ENCODE results near the gene NXNL1. TPM values are rescaled to one million over a fixed set of nuclear protein-coding genes. Genes with fewer than 3 reads are reported as not detected.

NXNL1 gene
- total and polyA plus RNA-seq, 4 donors, result not detected

GRCh38 chr19:17506745-17507144 lies 46.0 kb upstream of the NXNL1 start:
- no peak for TF ChIP-seq CTCF (IDR thresholded peaks at IDR 0.05; ENCODE audit: low read depth, low read length, missing input control)
- TF ChIP-seq MAX (IDR thresholded peaks at IDR 0.05), result no peak
- TF ChIP-seq GABPA (IDR thresholded peaks at IDR 0.05 in 1 of 2, conservative IDR thresholded peaks at IDR 0.05 in 1 of 2), result no peak
- no peak overlapping the region for H3K27ac ChIP-seq (ENCODE audit: low read depth in 1 of 2, low read length in 2 of 2)
- H3K4me1 ChIP-seq (ENCODE audit: control insufficient read depth in 4 of 4, insufficient read depth in 4 of 4, low read length in 3 of 4), result peaks cover 4 to 10% (median 9%) of the 10 kb centered on the region in 4 donors
- H3K4me3 ChIP-seq (ENCODE audit: low read depth in 1 of 3, low read length in 3 of 3), result no peak overlapping the region
- no peaks in the 10 kb centered on the region for H3K36me3 ChIP-seq (ENCODE audit: control insufficient read depth in 4 of 4, insufficient read depth in 3 of 4, low read depth in 1 of 4, low read length in 3 of 4)
- H3K9me3 ChIP-seq (ENCODE audit: control insufficient read depth in 4 of 4, low read length in 3 of 4), result no peaks in the 10 kb centered on the region
- no peak overlapping the region for H3K9ac ChIP-seq (ENCODE audit: low read depth in 1 of 2, low read length in 2 of 2)
- DNase-seq (ENCODE audit: low spot score), result no peak
- no peaks in the 10 kb centered on the region for H3K27me3 ChIP-seq (ENCODE audit: control insufficient read depth in 4 of 4, insufficient read depth in 4 of 4, low read length in 3 of 4)
- WGBS, result 89% methylated on average over 9 of the region's 9 CpGs

GRCh38 chr19:17505223-17505622 lies 44.5 kb upstream of the NXNL1 start:
- Histone ChIP-seq H3K9me3 (ENCODE audit: control insufficient read depth in 4 of 4, low read length in 3 of 4) (no peaks in the 10 kb centered on the region), H3K36me3 (ENCODE audit: control insufficient read depth in 4 of 4, insufficient read depth in 3 of 4, low read depth in 1 of 4, low read length in 3 of 4) (peaks cover 0 to 6% (median 0%) of the 10 kb centered on the region in 4 donors), H3K27ac (ENCODE audit: low read depth in 1 of 2, low read length in 2 of 2) (no peak overlapping the region), H3K9ac (ENCODE audit: low read depth in 1 of 2, low read length in 2 of 2) (no peak overlapping the region), H3K4me3 (ENCODE audit: low read depth in 1 of 3, low read length in 3 of 3) (no peak overlapping the region), H3K27me3 (ENCODE audit: control insufficient read depth in 4 of 4, insufficient read depth in 4 of 4, low read length in 3 of 4) (no peaks in the 10 kb centered on the region), H3K4me1 (ENCODE audit: control insufficient read depth in 4 of 4, insufficient read depth in 4 of 4, low read length in 3 of 4) (peaks cover 0 to 4% (median 2%) of the 10 kb centered on the region in 4 donors)
- no peak for DNase-seq (ENCODE audit: low spot score)
- 88% methylated on average over 10 of the region's 10 CpGs for WGBS
- TF ChIP-seq SP1 (IDR thresholded peaks at IDR 0.05) (no peak), RAD21 (IDR thresholded peaks at IDR 0.05) (no peak), YY1 (IDR thresholded peaks at IDR 0.05) (no peak), FOXA1 (IDR thresholded peaks at IDR 0.05) (no peak), CTCF (IDR thresholded peaks at IDR 0.05; ENCODE audit: low read depth, low read length, missing input control) (no peak), HNF4A (conservative IDR thresholded peaks at IDR 0.05) (no peak), MAX (IDR thresholded peaks at IDR 0.05) (no peak), NR2F2 (IDR thresholded peaks at IDR 0.05) (no peak), FOXA2 (IDR thresholded peaks at IDR 0.05) (no peak), GABPA (IDR thresholded peaks at IDR 0.05 in 1 of 2, conservative IDR thresholded peaks at IDR 0.05 in 1 of 2) (no peak), TAF1 (conservative IDR thresholded peaks at IDR 0.05) (no peak), EGR1 (IDR thresholded peaks at IDR 0.05; ENCODE audit: low read depth in 2 of 2) (no peak)

GRCh38 chr19:17504456-17504855 lies 43.7 kb upstream of the NXNL1 start:
- Histone ChIP-seq H3K27ac (ENCODE audit: low read depth in 1 of 2, low read length in 2 of 2) (no peak overlapping the region), H3K9ac (ENCODE audit: low read depth in 1 of 2, low read length in 2 of 2) (no peak overlapping the region), H3K27me3 (ENCODE audit: control insufficient read depth in 4 of 4, insufficient read depth in 4 of 4, low read length in 3 of 4) (no peaks in the 10 kb centered on the region), H3K36me3 (ENCODE audit: control insufficient read depth in 4 of 4, insufficient read depth in 3 of 4, low read depth in 1 of 4, low read length in 3 of 4) (peaks cover 0 to 6% (median 0%) of the 10 kb centered on the region in 4 donors), H3K9me3 (ENCODE audit: control insufficient read depth in 4 of 4, low read length in 3 of 4) (no peaks in the 10 kb centered on the region), H3K4me1 (ENCODE audit: control insufficient read depth in 4 of 4, insufficient read depth in 4 of 4, low read length in 3 of 4) (peaks cover 0 to 2% (median 0%) of the 10 kb centered on the region in 4 donors), H3K4me3 (ENCODE audit: low read depth in 1 of 3, low read length in 3 of 3) (no peak overlapping the region)
- 95% methylated on average over 13 of the region's 13 CpGs for WGBS
- TF ChIP-seq HNF4A (conservative IDR thresholded peaks at IDR 0.05), result no peak
- no peak for TF ChIP-seq NR2F2 (IDR thresholded peaks at IDR 0.05)
- no peak for TF ChIP-seq CTCF (IDR thresholded peaks at IDR 0.05; ENCODE audit: low read depth, low read length, missing input control)
- no peak for TF ChIP-seq RAD21 (IDR thresholded peaks at IDR 0.05)
- TF ChIP-seq TAF1 (conservative IDR thresholded peaks at IDR 0.05), result no peak
- TF ChIP-seq FOXA1 (IDR thresholded peaks at IDR 0.05), result no peak
- TF ChIP-seq MAX (IDR thresholded peaks at IDR 0.05), result no peak
- no peak for DNase-seq (ENCODE audit: low spot score)
